Anterior cingulate cortex (tissue), 58 donors: ENCODE data around the gene FCF1.
"Not testable (repeated sequence)": the region's sequence is repeated elsewhere in the genome, so short reads cannot be mapped to it uniquely, and the experiment has no call there.

ENCODE experiments used
- DNase-seq, 58 donors: peaks; one replicate each; lab custom pipeline; 2025; lab: John Stamatoyannopoulos, UW

FCF1 gene

GRCh38 chr14:74697976-74698375, 15.0 kb upstream of the FCF1 start:
- DNase-seq: no peak

DNA sequence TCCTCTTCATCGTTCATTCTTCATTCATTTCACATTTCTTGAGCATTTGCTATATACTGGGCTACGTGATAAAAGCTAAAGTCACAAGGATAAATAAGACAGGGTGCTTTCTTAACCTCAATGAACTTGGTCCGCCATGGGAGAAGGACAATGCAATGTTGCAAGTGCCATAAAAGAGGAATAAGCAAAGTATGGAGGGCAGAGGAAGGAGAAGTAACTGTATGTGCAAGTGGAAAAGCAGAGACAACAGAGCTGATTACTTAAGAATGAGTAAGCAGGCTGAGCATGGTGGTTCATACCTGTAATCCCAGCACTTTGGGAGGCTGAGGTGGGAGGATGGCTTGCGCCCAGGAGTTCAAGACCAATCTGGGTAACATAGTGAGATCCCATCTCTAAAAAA, 14.5 kb upstream of the FCF1 start:
- no peak for DNase-seq

GRCh38 chr14:74702293-74702692, 10.7 kb upstream of the FCF1 start:
- DNase-seq: no peak

GRCh38 chr14:74703043-74703442, 9.9 kb upstream of the FCF1 start:
- no peak for DNase-seq

DNA sequence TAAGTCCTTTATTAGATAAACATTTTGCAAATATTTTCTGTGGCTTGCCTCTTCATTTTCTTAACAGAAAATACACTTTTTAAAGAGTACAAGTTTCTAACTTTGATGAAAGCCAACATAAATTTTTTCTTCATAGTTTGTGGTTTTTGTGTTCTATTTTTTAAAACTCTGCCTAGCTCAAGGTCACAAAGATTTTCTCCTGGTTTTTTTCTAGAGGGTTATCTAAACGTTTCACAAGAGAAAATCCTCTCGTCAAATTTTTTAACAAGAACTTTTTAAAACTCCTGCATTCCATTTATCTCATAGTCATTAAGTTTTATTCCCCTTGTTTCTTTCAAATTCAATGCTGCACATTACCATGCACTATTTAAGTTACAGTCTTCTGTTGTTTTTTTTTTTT, 8.3 kb upstream of the FCF1 start:
- DNase-seq: no peak

DNA sequence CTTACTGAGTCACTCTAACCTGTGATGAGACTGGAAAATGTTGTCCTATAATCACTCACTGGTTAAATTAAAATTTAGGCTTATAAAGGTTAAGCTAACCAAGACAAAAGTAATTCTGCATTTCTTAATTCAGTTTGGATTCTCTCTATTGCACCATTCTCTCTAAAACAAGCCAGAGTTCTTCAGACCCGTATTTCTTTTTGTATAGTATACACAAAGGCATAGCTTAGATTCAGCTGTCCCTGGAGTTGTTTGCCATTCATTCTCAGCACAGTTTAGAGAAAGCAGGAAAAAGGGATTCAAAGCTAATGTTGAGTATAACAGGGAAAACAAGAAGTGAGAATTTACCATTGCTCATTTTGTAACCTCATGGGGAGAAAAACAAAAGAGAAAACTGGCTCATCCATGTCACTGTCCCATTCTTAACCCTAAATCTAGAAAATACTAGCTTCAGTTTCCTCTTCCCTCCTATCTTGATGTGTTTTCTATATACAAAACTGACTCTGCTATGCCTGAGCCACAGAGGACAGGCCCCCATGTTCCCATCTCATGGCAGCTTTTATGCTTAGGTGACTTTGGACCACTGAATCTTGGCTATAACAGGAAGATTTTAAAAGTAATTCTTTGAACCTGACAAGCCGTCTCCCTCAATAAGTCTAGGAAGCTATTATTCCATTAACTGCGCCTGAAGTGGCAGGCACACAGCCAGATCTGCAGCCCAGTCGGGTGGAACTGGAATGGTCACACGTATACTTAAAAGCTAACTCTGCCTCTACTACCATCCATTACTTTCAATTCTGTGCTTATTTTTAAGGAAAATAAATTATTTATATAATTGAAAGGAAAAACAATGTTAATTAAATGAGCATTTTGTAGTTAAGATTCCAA, 7.1 kb upstream of the FCF1 start:
- no peak for DNase-seq

DNA sequence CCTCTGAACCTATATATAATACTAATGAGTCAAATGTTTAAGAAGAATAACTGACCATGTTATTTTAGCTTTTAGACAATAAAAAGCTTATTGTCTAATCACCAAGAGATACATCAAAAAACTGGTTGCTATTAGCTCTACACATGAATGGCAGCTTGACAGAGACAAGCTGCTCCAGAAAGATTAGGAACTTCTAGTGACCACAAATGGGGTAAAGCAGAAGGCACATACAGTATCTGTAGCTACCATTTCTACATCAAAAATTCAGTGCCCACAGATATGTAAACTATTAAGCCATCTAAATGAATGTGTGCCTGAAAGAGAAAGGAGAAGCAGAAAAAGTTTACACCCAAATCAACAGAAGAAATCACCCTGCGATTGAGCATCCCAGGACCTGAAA, 2.5 kb upstream of the FCF1 start:
- no peak for DNase-seq

GRCh38 chr14:74711651-74712050, 1.3 kb upstream of the FCF1 start:
- no peak for DNase-seq

DNA sequence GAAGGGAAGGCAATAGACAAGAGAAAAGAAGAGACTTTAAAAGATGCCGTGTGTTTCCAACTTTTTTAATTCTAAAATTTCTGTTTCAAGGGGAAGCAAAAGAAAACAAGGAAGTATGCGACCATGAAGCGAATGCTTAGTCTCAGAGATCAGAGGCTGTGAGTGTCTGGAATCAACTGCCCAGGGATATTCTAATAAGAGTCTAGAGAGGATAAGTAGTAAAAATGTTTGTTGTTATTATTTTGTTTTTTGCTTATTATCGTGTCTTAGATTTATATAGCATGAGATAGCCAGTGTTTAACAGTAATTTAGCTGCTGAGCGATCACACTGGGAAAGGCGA, 421 bp downstream of the FCF1 start:
- DNase-seq: no peak

- no peak for DNase-seq
These were observed 7.6 kb downstream of the FCF1 start for GRCh38 chr14:74720526-74720925.

- DNase-seq: no peak
These were observed 10.2 kb downstream of the FCF1 start for GRCh38 chr14:74723134-74723533.

DNA sequence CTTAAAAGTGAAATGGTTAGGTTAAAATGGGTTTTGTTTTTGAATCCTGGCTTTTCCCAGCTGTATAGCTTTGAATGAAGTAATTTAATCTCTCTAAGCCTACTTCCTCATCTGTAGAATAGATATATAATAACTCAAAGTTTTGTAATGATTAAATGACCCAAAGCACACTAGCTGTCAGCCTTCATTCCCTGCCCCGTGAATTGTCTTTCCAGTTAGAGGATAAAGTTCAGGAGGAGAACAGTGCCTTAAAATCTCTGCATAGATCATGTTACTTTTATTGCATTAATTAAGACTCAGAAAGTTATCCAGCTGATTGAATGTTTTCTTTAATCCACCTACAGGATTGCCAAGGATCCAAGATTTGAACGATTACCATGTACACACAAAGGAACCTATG, 19.4 kb downstream of the FCF1 start:
- DNase-seq: no peak

- DNase-seq: no peak
These were observed 20.3 kb downstream of the FCF1 start for GRCh38 chr14:74733221-74733620.

GRCh38 chr14:74735125-74735524, 22.2 kb downstream of the FCF1 start:
- DNase-seq: no peak

GRCh38 chr14:74737753-74738325, 24.9 kb downstream of the FCF1 start:
- no peak for DNase-seq

DNA sequence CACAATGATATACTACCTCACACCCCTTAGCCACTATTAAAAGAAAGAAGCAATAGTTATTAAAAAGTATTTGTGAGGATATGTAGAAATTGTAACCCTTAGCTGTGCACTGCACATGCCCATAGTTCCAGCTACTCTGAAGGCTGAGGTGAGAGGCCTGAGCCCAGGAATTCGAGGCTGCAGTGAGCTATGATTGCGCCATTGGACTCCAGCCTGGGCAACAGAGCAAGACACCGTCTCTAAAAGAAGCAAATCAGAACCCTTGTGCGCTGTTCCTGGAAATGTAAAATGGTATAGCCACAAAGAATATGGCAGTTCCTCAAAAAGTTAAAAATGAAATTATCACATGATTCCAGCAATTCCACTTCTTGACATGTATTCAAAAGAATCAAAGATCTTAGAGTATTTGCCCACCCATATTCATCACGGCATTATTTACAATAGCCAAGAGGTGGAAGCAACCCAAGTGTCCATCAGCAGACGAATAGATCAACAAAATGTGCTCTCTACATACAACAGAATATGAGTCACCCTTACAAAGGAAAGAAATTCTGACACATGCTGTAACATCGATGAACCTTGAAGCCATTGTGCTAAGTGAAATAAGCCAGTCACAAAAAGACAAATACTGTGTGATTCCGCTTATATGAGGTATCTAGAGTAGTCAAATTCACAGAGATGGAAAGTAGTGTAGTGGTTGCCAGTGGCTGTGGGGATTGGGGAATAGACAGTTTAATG, 26.5 kb downstream of the FCF1 start:
- DNase-seq: no peak

- no peak for DNase-seq
These were observed 34.3 kb downstream of the FCF1 start for GRCh38 chr14:74747237-74747636.

- no peak for DNase-seq
These were observed 41.2 kb downstream of the FCF1 start for GRCh38 chr14:74754157-74754556.

DNA sequence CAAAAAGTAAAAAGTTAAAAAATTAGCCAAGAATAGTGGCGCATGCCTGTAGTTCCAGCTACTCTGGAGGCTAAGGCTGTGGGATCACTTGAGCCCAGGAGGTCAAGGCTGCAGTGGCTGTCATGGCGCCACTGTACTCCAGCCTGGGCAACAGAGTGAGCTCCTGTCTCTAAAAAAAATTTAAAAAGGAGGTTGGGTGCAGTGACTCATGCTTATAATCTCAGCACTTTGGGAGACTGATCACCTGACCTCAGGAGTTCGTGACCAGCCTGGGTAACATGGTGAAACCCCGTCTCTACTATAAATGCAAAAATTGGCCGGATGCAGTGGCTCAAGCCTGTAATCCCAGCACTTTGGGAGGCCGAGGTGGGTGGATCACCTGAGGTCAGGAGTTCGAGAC, 42.0 kb downstream of the FCF1 start:
- no peak for DNase-seq

GRCh38 chr14:74756326-74756725, 43.4 kb downstream of the FCF1 start:
- no peak for DNase-seq

- DNase-seq: not testable (repeated sequence)
These were observed 45.6 kb downstream of the FCF1 start for GRCh38 chr14:74758505-74758904.
